ENCODE data around the gene SERPIND1. TPM values are rescaled to one million over a fixed set of nuclear protein-coding genes. Genes with fewer than 3 reads are reported as not detected.
"Not testable (repeated sequence)": the region's sequence is repeated elsewhere in the genome, so short reads cannot be mapped to it uniquely, and the experiment has no call there.

Gene SERPIND1
- total RNA-seq, 1 experiment from 2014 or later, result not detected

- no peak for DNase-seq (ENCODE audit: low spot score)
These were observed 26.7 kb upstream of the SERPIND1 start for GRCh38 chr22:20747223-20747622.

- DNase-seq (ENCODE audit: low spot score), result no peak
These were observed 25.8 kb upstream of the SERPIND1 start for GRCh38 chr22:20748082-20748481.

- no peak for DNase-seq (ENCODE audit: low spot score)
These were observed 25.0 kb upstream of the SERPIND1 start for GRCh38 chr22:20748731-20749428.

GRCh38 chr22:20749453-20749852 is 24.5 kb upstream of the SERPIND1 start:
- no peak for DNase-seq (ENCODE audit: low spot score)

- DNase-seq (ENCODE audit: low spot score), result peak; percentile 57
These were observed 23.3 kb upstream of the SERPIND1 start for GRCh38 chr22:20750461-20751184.

- no peak for DNase-seq (ENCODE audit: low spot score)
These were observed 22.6 kb upstream of the SERPIND1 start for GRCh38 chr22:20751185-20751851.

- no peak for DNase-seq (ENCODE audit: low spot score)
These were observed 21.7 kb upstream of the SERPIND1 start for GRCh38 chr22:20752104-20752741.

GRCh38 chr22:20752873-20753272 is 21.0 kb upstream of the SERPIND1 start:
- DNase-seq (ENCODE audit: low spot score), result no peak

- no peak for DNase-seq (ENCODE audit: low spot score)
These were observed 17.1 kb upstream of the SERPIND1 start for GRCh38 chr22:20756846-20757245.

GRCh38 chr22:20758688-20759087 is 15.2 kb upstream of the SERPIND1 start:
- DNase-seq (ENCODE audit: low spot score), result peak; percentile 35

- DNase-seq (ENCODE audit: low spot score), result no peak
These were observed 13.8 kb upstream of the SERPIND1 start for GRCh38 chr22:20760084-20760483.

GRCh38 chr22:20761536-20761935 is 12.4 kb upstream of the SERPIND1 start:
- DNase-seq (ENCODE audit: low spot score), result no peak

GRCh38 chr22:20762233-20762796 is 11.6 kb upstream of the SERPIND1 start:
- no peak for DNase-seq (ENCODE audit: low spot score)

GRCh38 chr22:20763630-20764470 is 10.1 kb upstream of the SERPIND1 start:
- no peak for DNase-seq (ENCODE audit: low spot score)

- DNase-seq (ENCODE audit: low spot score), result no peak
These were observed 9.5 kb upstream of the SERPIND1 start for GRCh38 chr22:20764471-20764720.

- no peak for DNase-seq (ENCODE audit: low spot score)
These were observed 9.2 kb upstream of the SERPIND1 start for GRCh38 chr22:20764729-20765128.

GRCh38 chr22:20765938-20766337 is 8.0 kb upstream of the SERPIND1 start:
- DNase-seq (ENCODE audit: low spot score), result no peak

- no peak for DNase-seq (ENCODE audit: low spot score)
These were observed 7.4 kb upstream of the SERPIND1 start for GRCh38 chr22:20766530-20766929.

GRCh38 chr22:20769496-20769826 is 4.5 kb upstream of the SERPIND1 start:
- not testable (repeated sequence) for DNase-seq (ENCODE audit: low spot score)

- peak; percentile 16 for DNase-seq (ENCODE audit: low spot score)
These were observed 1.8 kb upstream of the SERPIND1 start for GRCh38 chr22:20771918-20772625.

GRCh38 chr22:20774882-20775281 is 969 bp downstream of the SERPIND1 start:
- no peak for DNase-seq (ENCODE audit: low spot score)

Measured in HT-29 (cell line).